IPS DF 6.9 (cell line): ENCODE results near the gene GATA6.
"Not testable (repeated sequence)": the region's sequence is repeated elsewhere in the genome, so short reads cannot be mapped to it uniquely, and the experiment has no call there.

Source experiments
- DNase-seq: peaks from one replicate; pipeline ENCODE4 v3.0.0-alpha.2; 2013; ENCODE audit warnings: low read depth, low spot score
- H3K27ac ChIP-seq: one replicate; pipeline ENCODE4 v1.5.1; 2013; ENCODE audit warnings: low read length, control low read depth
- H3K27me3 ChIP-seq: 2 replicates; pipeline ENCODE4 v1.6.1; 2013; ENCODE audit warnings: mild to moderate bottlenecking, low read length; ENCODE audit not compliant: control insufficient read depth, insufficient read depth
- H3K36me3 ChIP-seq: 2 replicates; pipeline ENCODE4 v1.6.1; 2013; ENCODE audit warnings: low read length; ENCODE audit not compliant: control insufficient read depth, insufficient read depth
- H3K4me1 ChIP-seq: 2 replicates; pipeline ENCODE4 v1.6.1; 2013; ENCODE audit warnings: low read length; ENCODE audit not compliant: control insufficient read depth, insufficient read depth
- H3K4me3 ChIP-seq: 2 replicates; pipeline ENCODE4 v1.5.1; 2013; ENCODE audit warnings: mild to moderate bottlenecking, low read length
- H3K9me3 ChIP-seq: 2 replicates; pipeline ENCODE4 v1.6.1; 2013; ENCODE audit warnings: low read length, inconsistent platforms; ENCODE audit not compliant: control insufficient read depth, insufficient read depth
- WGBS: extraction: QIAGEN DNeasy Blood & Tissue Kit; methylation state at CpG from one replicate; pipeline ENCODE4 v1.1.7; 2013; ENCODE audit warnings: mixed read lengths, missing lambda C conversion rate; ENCODE audit not compliant: insufficient read length, insufficient coverage; 5-methylcytosine and 5-hydroxymethylcytosine counted together

GATA6 gene

DNA sequence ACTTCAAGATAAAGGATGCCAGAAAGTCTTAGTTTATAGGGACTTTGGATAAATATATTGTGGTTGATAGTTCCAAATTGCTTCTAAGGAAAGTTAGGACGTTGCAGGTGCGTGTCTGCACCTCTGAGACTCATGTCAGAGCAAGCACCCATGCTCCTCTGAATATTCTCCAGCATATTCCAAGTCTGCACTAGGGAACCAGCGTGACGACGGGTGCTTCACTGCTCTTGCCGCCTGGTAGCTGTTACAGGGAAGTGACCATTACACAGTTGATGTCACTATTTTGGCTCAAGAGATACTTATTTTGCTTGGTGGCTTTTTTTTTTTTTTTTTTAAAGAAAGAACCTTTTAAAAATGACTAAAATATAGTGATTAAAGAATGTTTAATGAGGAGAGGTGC is 35.6 kb downstream of the GATA6 start:
- Histone ChIP-seq H3K27me3 (no peaks in the 10 kb centered on the region), H3K4me3 (no peak overlapping the region), H3K4me1 (no peaks in the 10 kb centered on the region), H3K27ac (no peak overlapping the region), H3K36me3 (no peaks in the 10 kb centered on the region), H3K9me3 (no peaks in the 10 kb centered on the region)
- WGBS: no CpG with 5 or more reads among the region's 6 CpGs
- no peak for DNase-seq

DNA sequence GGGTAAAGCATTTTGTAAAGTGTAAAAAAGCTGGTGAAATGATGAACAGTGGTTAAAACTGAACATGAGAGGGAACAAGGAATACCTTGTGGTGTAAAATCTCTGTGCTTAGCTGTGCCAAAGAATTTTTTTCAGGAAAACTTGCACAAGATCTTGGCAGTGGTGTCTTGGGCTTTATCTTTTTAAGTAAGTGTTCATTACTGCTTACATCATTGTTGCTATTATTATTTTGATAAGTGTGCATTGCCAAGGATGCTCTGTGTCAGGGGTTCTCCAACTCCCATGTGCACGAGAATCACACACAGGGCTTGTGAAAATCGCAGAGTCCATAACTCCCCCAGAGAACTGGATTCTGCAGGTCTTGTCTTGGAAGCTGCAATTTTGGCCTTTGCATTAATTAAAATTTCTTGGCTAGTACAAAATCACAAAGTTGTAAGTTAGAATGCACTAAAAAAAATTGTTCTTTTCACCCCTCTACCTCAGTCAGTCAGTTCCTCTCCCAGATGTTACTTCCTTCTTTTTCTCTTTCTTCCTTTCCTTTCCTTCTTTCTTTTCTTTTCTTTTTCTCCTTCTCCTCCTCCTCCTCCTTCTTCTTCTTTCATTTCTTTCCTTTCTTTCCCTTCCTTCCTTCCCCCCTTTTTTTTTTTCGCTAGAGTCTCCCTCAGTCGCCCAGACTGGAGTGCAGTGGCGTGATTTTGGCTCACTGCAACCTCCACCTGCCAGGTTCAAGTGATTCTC is 37.8 kb downstream of the GATA6 start:
- no CpG with 5 or more reads among the region's 5 CpGs for WGBS
- no peak overlapping the region for H3K27ac ChIP-seq
- no peak for DNase-seq
- no peak overlapping the region for H3K4me3 ChIP-seq
- no peaks in the 10 kb centered on the region for H3K36me3 ChIP-seq
- no peaks in the 10 kb centered on the region for H3K9me3 ChIP-seq
- no peaks in the 10 kb centered on the region for H3K4me1 ChIP-seq
- no peaks in the 10 kb centered on the region for H3K27me3 ChIP-seq

DNA sequence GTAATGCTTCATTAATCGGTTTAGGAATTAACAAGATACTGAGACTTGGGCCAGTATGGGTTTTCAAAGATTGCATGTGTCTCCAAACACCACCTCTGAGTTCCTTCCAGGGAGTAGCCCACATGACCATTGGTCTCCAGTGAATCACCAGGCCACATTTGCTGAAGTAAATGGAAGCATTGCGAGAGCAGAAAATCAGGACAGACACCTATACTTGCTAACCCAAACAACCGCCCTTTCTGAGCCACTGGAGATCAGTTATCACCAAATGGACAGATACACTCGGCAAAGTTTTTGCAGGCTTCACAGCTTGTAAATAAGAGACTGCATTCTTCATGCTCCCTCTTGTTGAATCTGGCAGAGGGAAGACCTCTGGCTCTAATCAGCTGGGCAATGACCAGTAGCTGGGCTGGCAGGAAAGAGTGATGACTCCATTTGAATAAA is 40.9 kb downstream of the GATA6 start:
- no peaks in the 10 kb centered on the region for H3K36me3 ChIP-seq
- DNase-seq: no peak
- WGBS: no CpG with 5 or more reads among the region's 4 CpGs
- no peak overlapping the region for H3K27ac ChIP-seq
- no peaks in the 10 kb centered on the region for H3K4me1 ChIP-seq
- no peak overlapping the region for H3K4me3 ChIP-seq
- no peaks in the 10 kb centered on the region for H3K9me3 ChIP-seq
- H3K27me3 ChIP-seq: no peaks in the 10 kb centered on the region

DNA sequence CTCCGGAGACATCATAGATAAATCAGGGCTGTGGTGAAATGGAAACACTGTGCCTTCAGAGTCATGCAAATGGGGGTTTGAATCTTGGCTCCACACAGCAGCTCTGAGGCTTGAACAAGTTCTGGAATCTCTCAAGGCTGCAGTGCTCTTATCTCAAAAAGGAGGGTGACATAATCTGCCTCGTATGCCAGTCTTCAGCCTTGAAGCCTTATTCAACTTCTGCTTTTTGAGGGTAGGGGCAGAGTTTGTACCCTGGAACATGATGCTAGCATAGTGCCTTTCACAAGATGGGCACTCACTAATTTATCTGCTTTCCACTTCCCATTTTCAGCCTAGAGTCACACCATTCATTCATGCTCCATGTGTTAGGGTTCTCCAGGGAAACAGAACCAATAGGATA is 42.3 kb downstream of the GATA6 start:
- Histone ChIP-seq H3K9me3 (no peaks in the 10 kb centered on the region), H3K27me3 (no peaks in the 10 kb centered on the region), H3K4me1 (no peaks in the 10 kb centered on the region), H3K4me3 (no peak overlapping the region), H3K36me3 (no peaks in the 10 kb centered on the region), H3K27ac (no peak overlapping the region)
- WGBS: no CpG with 5 or more reads among the region's 2 CpGs
- no peak for DNase-seq

DNA sequence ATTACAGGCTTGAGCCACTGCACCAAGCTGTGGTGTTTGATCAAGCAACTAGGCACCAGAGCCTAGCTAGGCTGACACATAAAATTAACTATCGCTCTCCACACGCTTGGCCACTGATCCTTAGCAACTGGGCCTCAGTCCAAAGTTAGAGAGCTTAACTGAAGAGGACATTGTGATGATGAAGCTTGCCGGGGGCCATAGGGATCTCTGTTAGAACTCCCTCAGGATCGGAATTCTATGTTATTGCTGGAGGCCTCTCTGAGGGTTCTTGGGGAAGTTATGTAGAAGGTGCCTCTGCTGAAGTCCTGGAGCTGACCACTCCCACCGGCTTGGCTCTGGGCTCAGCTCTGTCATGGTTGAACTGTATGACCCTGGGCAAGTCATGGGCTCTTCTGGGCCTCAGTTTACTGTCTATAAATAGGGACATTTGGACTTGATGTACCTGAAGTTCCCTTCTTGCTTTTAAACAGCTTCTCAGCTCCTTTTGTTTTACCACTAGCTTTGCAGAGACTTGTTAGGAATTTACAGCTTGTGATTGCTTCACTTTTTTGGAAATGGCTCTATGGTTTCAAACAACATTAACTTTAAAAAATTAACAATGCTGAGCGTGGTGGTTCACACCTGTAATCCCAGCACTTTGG is 44.1 kb downstream of the GATA6 start:
- no peaks in the 10 kb centered on the region for H3K36me3 ChIP-seq
- H3K9me3 ChIP-seq: no peaks in the 10 kb centered on the region
- WGBS: no CpG with 5 or more reads among the region's 6 CpGs
- DNase-seq: no peak
- H3K27ac ChIP-seq: no peak overlapping the region
- 0 out of 2 replicates have a peak, but pooled peaks cover 3% of the 10 kb centered on the region for H3K4me1 ChIP-seq
- H3K4me3 ChIP-seq: no peak overlapping the region
- no peaks in the 10 kb centered on the region for H3K27me3 ChIP-seq

DNA sequence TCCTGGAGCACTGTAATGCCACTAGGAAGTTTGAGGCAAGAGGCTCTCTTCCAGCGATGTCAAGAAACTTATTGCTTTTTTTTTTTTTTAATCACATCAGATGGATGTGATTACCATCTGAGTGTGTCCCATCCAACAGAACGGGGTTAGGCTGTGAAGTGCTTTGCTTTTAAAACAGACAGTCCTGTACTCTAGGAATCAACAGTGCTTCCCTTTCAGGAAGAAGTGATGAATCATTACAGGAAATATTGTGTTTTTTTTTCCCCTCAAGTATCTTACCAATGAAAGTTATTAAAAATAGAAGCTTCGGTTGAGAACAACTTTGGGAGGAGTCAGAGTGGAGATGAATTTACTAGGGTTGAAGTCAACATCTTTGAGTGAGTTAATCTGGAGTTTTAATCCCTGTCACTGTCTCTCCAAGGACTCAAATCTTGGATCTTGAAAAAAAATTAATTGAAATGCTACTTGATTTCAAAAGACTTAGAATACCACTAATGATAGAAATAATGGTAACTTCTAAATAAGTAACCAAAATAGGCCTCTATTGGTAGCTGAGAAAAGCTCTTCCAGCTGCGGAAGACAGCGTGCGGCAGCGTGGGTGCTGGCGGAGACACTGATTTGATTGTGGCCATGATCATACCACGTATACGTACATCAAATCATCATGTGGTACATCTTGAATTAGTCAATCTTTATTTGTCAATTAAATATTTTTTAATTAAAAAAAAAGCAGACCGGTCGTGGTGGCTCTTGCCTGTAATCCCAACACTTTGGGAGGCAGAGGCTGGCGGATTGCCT is 45.5 kb downstream of the GATA6 start:
- no peak for DNase-seq
- 0 out of 2 replicates have a peak, but pooled peaks cover 3% of the 10 kb centered on the region for H3K4me1 ChIP-seq
- H3K36me3 ChIP-seq: no peaks in the 10 kb centered on the region
- H3K4me3 ChIP-seq: no peak overlapping the region
- H3K27ac ChIP-seq: no peak overlapping the region
- no peaks in the 10 kb centered on the region for H3K9me3 ChIP-seq
- no peaks in the 10 kb centered on the region for H3K27me3 ChIP-seq
- no CpG with 5 or more reads among the region's 13 CpGs for WGBS

DNA sequence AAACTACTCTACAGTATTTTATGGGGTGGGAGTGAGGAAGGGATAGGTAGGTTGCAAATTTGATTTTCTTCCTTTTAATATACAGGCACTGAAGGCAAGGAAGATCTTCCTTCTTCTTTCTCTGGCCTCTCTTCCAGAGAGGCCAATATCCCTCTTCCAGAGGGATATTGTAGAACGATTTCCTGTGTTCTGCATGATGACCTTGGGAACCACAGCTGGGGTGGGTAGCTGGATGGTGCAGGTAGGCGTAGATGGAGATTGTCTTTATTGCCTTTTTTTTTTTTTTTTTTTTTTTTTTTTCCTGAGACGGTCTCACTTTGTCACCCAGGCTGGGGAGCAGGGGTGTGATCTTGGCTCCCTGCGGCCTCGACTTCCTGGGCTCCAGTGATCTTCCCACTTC is 49.4 kb downstream of the GATA6 start:
- no peak overlapping the region for H3K4me3 ChIP-seq
- DNase-seq: no peak
- no peaks in the 10 kb centered on the region for H3K27me3 ChIP-seq
- no peaks in the 10 kb centered on the region for H3K36me3 ChIP-seq
- H3K4me1 ChIP-seq: 0 out of 2 replicates have a peak, but pooled peaks cover 3% of the 10 kb centered on the region
- H3K27ac ChIP-seq: no peak overlapping the region
- H3K9me3 ChIP-seq: no peaks in the 10 kb centered on the region
- no CpG with 5 or more reads among the region's 5 CpGs for WGBS

DNA sequence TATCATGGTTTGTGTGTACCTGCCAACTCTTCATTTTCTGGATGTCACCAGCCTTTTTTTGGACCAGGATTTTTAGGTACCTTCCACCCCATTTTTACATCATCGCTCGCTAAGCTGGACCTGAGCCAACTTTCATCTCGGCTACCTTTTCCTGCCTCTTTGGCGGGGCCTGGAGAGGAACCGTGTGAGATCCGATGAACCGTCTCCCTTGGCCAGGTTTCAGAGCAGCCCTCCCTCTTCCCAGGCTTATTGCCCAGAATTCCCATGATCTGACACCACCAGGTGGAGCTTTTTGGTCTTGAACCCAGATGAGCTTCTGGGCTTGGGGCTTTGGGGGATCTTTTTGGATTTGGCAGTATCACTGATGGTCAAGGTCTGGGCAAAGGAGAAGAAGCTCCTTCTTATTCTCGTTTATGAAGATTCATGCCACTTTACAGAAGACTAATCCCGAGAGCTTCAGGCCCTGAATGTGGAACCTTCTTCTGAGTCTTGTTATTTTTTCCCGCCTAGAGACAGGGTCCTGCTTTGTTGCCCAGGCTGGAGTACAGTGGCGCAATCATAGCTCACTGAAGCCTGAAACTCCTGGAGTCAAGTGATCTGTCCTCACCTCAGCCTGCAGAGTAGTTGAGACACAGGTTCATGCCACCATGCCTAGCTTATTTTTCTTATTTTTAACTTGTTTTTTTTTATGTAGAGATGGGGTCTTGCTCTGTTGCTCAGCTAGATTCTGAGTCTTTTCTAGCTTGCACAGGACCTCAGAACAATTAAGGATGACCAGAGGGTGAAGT is 50.4 kb downstream of the GATA6 start:
- H3K4me1 ChIP-seq: 0 out of 2 replicates have a peak, but pooled peaks cover 3% of the 10 kb centered on the region

DNA sequence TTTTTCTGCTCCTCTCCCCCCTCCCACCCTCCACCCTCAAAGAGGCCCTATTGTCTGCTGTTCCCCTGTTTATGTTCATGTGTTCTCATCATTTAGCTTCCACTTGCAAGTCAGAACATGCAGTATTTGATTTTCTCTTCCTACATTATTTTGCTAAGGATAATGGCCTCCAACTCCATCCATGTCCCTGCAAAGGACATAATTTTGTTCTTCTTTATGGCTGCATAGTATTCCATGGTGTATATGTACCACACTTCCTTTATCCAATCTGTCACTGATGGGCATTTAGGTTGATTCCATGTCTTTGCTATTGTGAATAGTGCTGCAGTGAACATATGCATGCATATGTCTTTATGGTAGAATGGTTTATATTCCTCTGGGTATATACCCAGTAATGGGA is 51.2 kb downstream of the GATA6 start:
- H3K27me3 ChIP-seq, H3K4me1 ChIP-seq, H3K27ac ChIP-seq, H3K4me3 ChIP-seq, H3K9me3 ChIP-seq, H3K36me3 ChIP-seq, DNase-seq: not testable (repeated sequence)

More for the DNA sequence above, 50.4 kb downstream of the GATA6 start:
- Histone ChIP-seq H3K27me3 (no peaks in the 10 kb centered on the region), H3K9me3 (no peaks in the 10 kb centered on the region), H3K36me3 (no peaks in the 10 kb centered on the region), H3K4me3 (no peak overlapping the region), H3K27ac (no peak overlapping the region)
- DNase-seq: no peak
- no CpG with 5 or more reads among the region's 11 CpGs for WGBS

DNA sequence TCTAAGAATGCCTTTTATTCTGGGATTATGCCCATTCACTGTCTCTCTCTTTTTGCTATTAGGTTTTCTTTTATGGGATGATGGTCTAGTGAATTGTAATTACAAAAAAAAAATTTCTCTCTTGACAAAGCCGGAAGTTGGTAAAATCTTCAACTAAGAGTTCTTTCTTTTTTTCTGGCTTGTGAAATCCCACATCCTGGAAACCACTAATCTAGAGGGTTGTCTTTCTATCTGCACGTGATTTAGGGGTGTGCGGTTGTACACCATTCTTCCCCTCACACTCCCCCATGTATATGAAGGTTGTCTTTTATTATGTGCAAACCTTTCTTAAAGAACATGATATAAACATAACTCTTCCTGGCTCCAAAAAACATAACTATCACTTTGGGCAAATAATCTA is 52.0 kb downstream of the GATA6 start:
- H3K4me3 ChIP-seq: no peak overlapping the region
- WGBS: no CpG with 5 or more reads among the region's 3 CpGs
- H3K9me3 ChIP-seq: no peaks in the 10 kb centered on the region
- H3K36me3 ChIP-seq: no peaks in the 10 kb centered on the region
- no peak for DNase-seq
- 0 out of 2 replicates have a peak, but pooled peaks cover 3% of the 10 kb centered on the region for H3K4me1 ChIP-seq
- H3K27ac ChIP-seq: no peak overlapping the region
- H3K27me3 ChIP-seq: no peaks in the 10 kb centered on the region
